Tibial nerve (tissue), 4 donors: ENCODE measurements around the gene TMEM156. TPM values are rescaled to one million over a fixed set of nuclear protein-coding genes. Genes with fewer than 3 reads are reported as not detected.

ENCODE experiments used
- DNase-seq, 2 donors: peaks; one replicate each; pipeline ENCODE4 v3.0.0-alpha.2; 2019; ENCODE audit warnings: low spot score in 2 of 2
- H3K27ac ChIP-seq, 4 donors: fragments of 200-600 bp; sonication (generic) in 3 of 4; one replicate each; pipeline ENCODE4 v1.5.1; 2017 to 2019; ENCODE audit warnings: mild to moderate bottlenecking in 1 of 4
- H3K27me3 ChIP-seq, 2 donors: fragments of 200-600 bp; sonication (generic) in 1 of 2; one replicate each; pipeline versions ENCODE4 v1.5.1 to v1.6.0; 2017 to 2019
- H3K36me3 ChIP-seq, 3 donors: fragments of 200-600 bp; sonication (generic); one replicate each; pipeline ENCODE4 v1.5.1; 2018 to 2019
- H3K4me1 ChIP-seq, 4 donors: fragments of 200-600 bp; sonication (generic) in 3 of 4; one replicate each; pipeline ENCODE4 v1.5.1; 2017 to 2019
- H3K4me3 ChIP-seq, 4 donors: fragments of 200-600 bp; sonication (generic) in 3 of 4; one replicate each; pipeline ENCODE4 v1.5.1; 2017 to 2019; ENCODE audit warnings: mild to moderate bottlenecking in 1 of 4, moderate library complexity in 1 of 4
- H3K9me3 ChIP-seq, 4 donors: fragments of 200-600 bp; sonication (generic) in 3 of 4; one replicate each; pipeline ENCODE4 v1.5.1; 2017 to 2019
- EP300 ChIP-seq, 2 donors: sonication (generic); formaldehyde crosslinking; IDR thresholded peaks; one replicate each; pipeline ENCODE4 v1.6.1; 2017; ENCODE audit warnings: antibody characterized with exemption in 2 of 2, mild to moderate bottlenecking in 1 of 2
- POLR2A ChIP-seq, 2 donors: fragments of 450-650 bp; IDR thresholded peaks; one replicate each; pipeline ENCODE4 v1.6.1; 2017; ENCODE audit warnings: antibody characterized with exemption in 2 of 2, mild to moderate bottlenecking in 2 of 2, moderate library complexity in 2 of 2
- WGBS, 2 donors: methylation state at CpG; one replicate each; pipeline ENCODE4 v1.1.5; 2018; 5-methylcytosine and 5-hydroxymethylcytosine counted together
- total RNA-seq, 4 donors: library from RNA; depleted of rRNA; stranded (reverse); fragments of >200 nt; gene quantifications; one replicate each; pipeline ENCODE4 v1.1.0, GENCODE V29; 2016
- TF ChIP-seq, protein P1 (sequence below), 5 experiments: fragments of 200-600 bp in 3 of 5; fragments of 450-650 bp in 2 of 5; sonication (generic) in 3 of 5; IDR thresholded peaks; one replicate each; pipeline ENCODE4 v1.5.1; 2016 to 2019; ENCODE audit warnings: antibody characterized with exemption in 5 of 5, mild to moderate bottlenecking in 3 of 5, moderate library complexity in 2 of 5

The TMEM156 gene
- total RNA-seq, 4 donors from 2014 or later, result 0.66 to 8.6 TPM; not detected in 2

GRCh38 chr4:38985410-38986100 is 46.7 kb downstream of the TMEM156 start:
- WGBS, 2 donors, result 51 to 52% methylated on average over 10 of the region's 10 CpGs
- Histone ChIP-seq H3K27me3 (no peaks in the 10 kb centered on the region), H3K27ac (no peak overlapping the region), H3K36me3 (no peaks in the 10 kb centered on the region), H3K4me3 (peak overlapping the region in 1 of 4 donors; percentile 6), H3K9me3 (no peaks in the 10 kb centered on the region), H3K4me1 (peaks cover 0 to 11% (median 0%) of the 10 kb centered on the region in 4 donors)
- TF ChIP-seq, protein P1, sequence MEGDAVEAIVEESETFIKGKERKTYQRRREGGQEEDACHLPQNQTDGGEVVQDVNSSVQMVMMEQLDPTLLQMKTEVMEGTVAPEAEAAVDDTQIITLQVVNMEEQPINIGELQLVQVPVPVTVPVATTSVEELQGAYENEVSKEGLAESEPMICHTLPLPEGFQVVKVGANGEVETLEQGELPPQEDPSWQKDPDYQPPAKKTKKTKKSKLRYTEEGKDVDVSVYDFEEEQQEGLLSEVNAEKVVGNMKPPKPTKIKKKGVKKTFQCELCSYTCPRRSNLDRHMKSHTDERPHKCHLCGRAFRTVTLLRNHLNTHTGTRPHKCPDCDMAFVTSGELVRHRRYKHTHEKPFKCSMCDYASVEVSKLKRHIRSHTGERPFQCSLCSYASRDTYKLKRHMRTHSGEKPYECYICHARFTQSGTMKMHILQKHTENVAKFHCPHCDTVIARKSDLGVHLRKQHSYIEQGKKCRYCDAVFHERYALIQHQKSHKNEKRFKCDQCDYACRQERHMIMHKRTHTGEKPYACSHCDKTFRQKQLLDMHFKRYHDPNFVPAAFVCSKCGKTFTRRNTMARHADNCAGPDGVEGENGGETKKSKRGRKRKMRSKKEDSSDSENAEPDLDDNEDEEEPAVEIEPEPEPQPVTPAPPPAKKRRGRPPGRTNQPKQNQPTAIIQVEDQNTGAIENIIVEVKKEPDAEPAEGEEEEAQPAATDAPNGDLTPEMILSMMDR (IDR thresholded peaks at IDR 0.05), result no peak
- TF ChIP-seq EP300 (IDR thresholded peaks at IDR 0.05), result no peak
- no peak for TF ChIP-seq POLR2A (IDR thresholded peaks at IDR 0.05)
- no peak for DNase-seq

DNA sequence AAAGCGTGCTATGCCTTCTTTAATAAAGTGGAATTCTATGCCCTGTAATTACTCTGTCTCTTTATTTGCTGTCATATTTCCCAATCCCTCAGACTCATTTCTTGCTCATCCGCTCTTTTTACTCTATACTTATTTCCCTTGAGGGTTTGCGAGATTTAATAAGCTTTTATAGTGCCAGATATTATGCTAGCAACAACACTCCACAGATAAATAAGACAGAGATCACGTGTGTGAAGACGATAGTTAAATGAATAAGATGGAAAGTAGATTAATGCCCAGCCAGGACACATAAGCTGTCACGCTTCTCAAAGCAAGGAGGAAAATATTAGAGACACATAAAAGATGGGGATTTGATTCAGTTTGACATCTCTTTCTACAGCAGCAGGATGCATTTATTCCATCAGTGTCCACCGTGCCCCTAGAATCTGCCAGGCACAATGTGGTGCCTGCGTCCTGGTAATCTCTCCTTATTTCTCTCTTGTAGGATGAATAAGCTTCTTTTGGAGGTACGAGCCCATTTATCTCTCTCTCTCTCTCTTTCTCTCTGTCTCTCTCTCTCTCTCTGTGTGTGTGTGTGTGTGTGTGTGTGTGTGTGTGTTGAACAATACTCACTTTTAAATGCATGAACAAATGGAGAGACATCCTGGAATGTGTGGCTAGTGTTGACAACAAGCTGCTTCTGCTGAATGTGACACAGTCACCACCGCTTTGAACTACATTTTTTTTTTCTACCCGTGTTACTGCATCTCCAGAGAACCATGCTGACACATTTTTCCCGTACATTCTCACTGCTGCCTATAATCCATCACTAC is 48.2 kb downstream of the TMEM156 start:
- WGBS, 2 donors, result 52 to 55% methylated on average over 12 of the region's 12 CpGs
- H3K27me3 ChIP-seq, result no peaks in the 10 kb centered on the region
- H3K36me3 ChIP-seq, result no peaks in the 10 kb centered on the region
- TF ChIP-seq, protein P1 (IDR thresholded peaks at IDR 0.05), result no peak
- no peak for TF ChIP-seq EP300 (IDR thresholded peaks at IDR 0.05)
- TF ChIP-seq POLR2A (IDR thresholded peaks at IDR 0.05), result no peak
- no peaks in the 10 kb centered on the region for H3K9me3 ChIP-seq
- H3K4me1 ChIP-seq, result peaks cover 0 to 11% (median 0%) of the 10 kb centered on the region in 4 donors
- peak overlapping the region in 1 of 4 donors; percentile 10 for H3K27ac ChIP-seq
- H3K4me3 ChIP-seq, result no peak overlapping the region
- no peak for DNase-seq

DNA sequence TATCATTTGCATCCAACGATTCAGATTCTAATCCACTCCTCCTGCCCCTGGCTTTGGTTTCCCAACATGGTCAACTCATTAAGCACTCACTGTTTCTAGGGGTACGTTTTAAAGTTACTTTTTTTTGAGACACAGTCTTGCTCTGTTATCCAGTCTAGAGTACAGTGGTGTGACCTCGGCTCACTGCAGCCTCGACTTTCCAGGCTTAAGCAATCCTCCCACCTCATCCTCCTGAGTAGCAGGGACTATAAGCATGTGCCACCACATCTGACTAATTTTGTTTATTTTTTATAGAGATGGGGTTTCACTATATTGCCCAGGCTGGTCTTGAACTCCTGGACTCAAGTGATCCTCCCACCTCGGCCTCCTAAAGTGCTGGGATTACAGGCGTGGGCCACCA is 48.9 kb downstream of the TMEM156 start:
- no peak for DNase-seq
- Histone ChIP-seq H3K36me3 (no peaks in the 10 kb centered on the region), H3K4me3 (no peak overlapping the region), H3K9me3 (no peaks in the 10 kb centered on the region), H3K27ac (no peak overlapping the region), H3K27me3 (no peaks in the 10 kb centered on the region), H3K4me1 (peaks cover 0 to 11% (median 0%) of the 10 kb centered on the region in 4 donors)
- WGBS, 2 donors, result 87 to 90% methylated on average over 6 of the region's 6 CpGs
- TF ChIP-seq POLR2A (IDR thresholded peaks at IDR 0.05), result no peak
- TF ChIP-seq EP300 (IDR thresholded peaks at IDR 0.05), result no peak
- TF ChIP-seq, protein P1 (IDR thresholded peaks at IDR 0.05), result no peak

GRCh38 chr4:38982361-38983095 is 49.7 kb downstream of the TMEM156 start:
- Histone ChIP-seq H3K27me3 (no peaks in the 10 kb centered on the region), H3K4me3 (no peak overlapping the region), H3K9me3 (no peaks in the 10 kb centered on the region), H3K27ac (no peak overlapping the region), H3K36me3 (no peaks in the 10 kb centered on the region), H3K4me1 (peaks cover 0 to 11% (median 0%) of the 10 kb centered on the region in 4 donors)
- TF ChIP-seq, protein P1 (IDR thresholded peaks at IDR 0.05), result no peak
- TF ChIP-seq POLR2A (IDR thresholded peaks at IDR 0.05) (no peak), EP300 (IDR thresholded peaks at IDR 0.05) (no peak)
- WGBS, 2 donors, result 88 to 93% methylated on average over 5 of the region's 5 CpGs
- DNase-seq, result no peak
